Neural crest cell (in vitro differentiated cells): ENCODE results near the gene URB2. TPM values are rescaled to one million over a fixed set of nuclear protein-coding genes. Genes with fewer than 3 reads are reported as not detected.

Source experiments
- DNase-seq: peaks from one replicate; pipeline ENCODE4 v3.0.0; 2021; ENCODE audit warnings: low read depth, mixed read lengths, low spot score
- H3K27ac Mint-ChIP-seq: one replicate; pipeline ENCODE4 v1.8.0; 2021; ENCODE audit warnings: mild to moderate bottlenecking, mixed read lengths; ENCODE audit not compliant: unreplicated experiment
- H3K27me3 Mint-ChIP-seq: 2 replicates; pipeline ENCODE4 v1.8.0; 2021; ENCODE audit warnings: low read depth, mild to moderate bottlenecking, mixed read lengths
- H3K36me3 Mint-ChIP-seq: 2 replicates; pipeline ENCODE4 v1.8.0; 2021; ENCODE audit warnings: low read depth, mild to moderate bottlenecking, mixed read lengths
- H3K4me1 Mint-ChIP-seq: 2 replicates; pipeline ENCODE4 v1.8.0; 2021; ENCODE audit warnings: mixed read lengths
- H3K4me3 Mint-ChIP-seq: one replicate; pipeline ENCODE4 v1.8.0; 2021; ENCODE audit warnings: mild to moderate bottlenecking, mixed read lengths
- H3K9me3 Mint-ChIP-seq: 2 replicates; pipeline ENCODE4 v1.8.0; 2021; ENCODE audit warnings: mixed read lengths
- CTCF ChIP-seq: fragments of 200-600 bp; sonication (generic); conservative IDR thresholded peaks from 2 replicates; pipeline ENCODE4 v1.5.0; 2021; ENCODE audit warnings: antibody characterized with exemption, mild to moderate bottlenecking
- total RNA-seq: library from RNA; stranded (reverse); gene quantifications from 2 replicates; pipeline ENCODE4 v1.2.1, GENCODE V29; 2021

The URB2 gene
- total RNA-seq, 1 donor from 2014 or later = 27.1 TPM

- no peak overlapping the region for H3K4me3 Mint-ChIP-seq
Observed at GRCh38 chr1:229691362-229691761, 65.3 kb downstream of the URB2 start.

GRCh38 chr1:229693129-229693900, 67.3 kb downstream of the URB2 start:
- H3K27me3 Mint-ChIP-seq = no peaks in the 10 kb centered on the region
- H3K4me1 Mint-ChIP-seq = peaks cover 32% of the 10 kb centered on the region
- H3K36me3 Mint-ChIP-seq = no peaks in the 10 kb centered on the region
- no peak for DNase-seq
- H3K9me3 Mint-ChIP-seq = no peaks in the 10 kb centered on the region
- H3K4me3 Mint-ChIP-seq = no peak overlapping the region
- no peak for TF ChIP-seq CTCF
- no peak overlapping the region for H3K27ac Mint-ChIP-seq

More at GRCh38 chr1:229691362-229691761, 65.3 kb downstream of the URB2 start:
- no peaks in the 10 kb centered on the region for H3K9me3 Mint-ChIP-seq
- no peak for DNase-seq
- peaks cover 28% of the 10 kb centered on the region for H3K4me1 Mint-ChIP-seq
- TF ChIP-seq CTCF = no peak
- no peak overlapping the region for H3K27ac Mint-ChIP-seq
- H3K27me3 Mint-ChIP-seq = no peaks in the 10 kb centered on the region
- H3K36me3 Mint-ChIP-seq = no peaks in the 10 kb centered on the region

GRCh38 chr1:229694053-229694693, 68.1 kb downstream of the URB2 start:
- H3K4me1 Mint-ChIP-seq = peaks cover 32% of the 10 kb centered on the region

GRCh38 chr1:229696385-229696784, 70.3 kb downstream of the URB2 start:
- H3K27ac Mint-ChIP-seq = peak overlapping the region; percentile 46
- no peak for TF ChIP-seq CTCF
- peaks cover 32% of the 10 kb centered on the region for H3K4me1 Mint-ChIP-seq
- no peaks in the 10 kb centered on the region for H3K9me3 Mint-ChIP-seq
- H3K4me3 Mint-ChIP-seq = no peak overlapping the region
- no peaks in the 10 kb centered on the region for H3K27me3 Mint-ChIP-seq
- no peaks in the 10 kb centered on the region for H3K36me3 Mint-ChIP-seq
- DNase-seq = no peak

More at GRCh38 chr1:229694053-229694693, 68.1 kb downstream of the URB2 start:
- no peak overlapping the region for H3K4me3 Mint-ChIP-seq
- H3K27me3 Mint-ChIP-seq = no peaks in the 10 kb centered on the region
- no peak for DNase-seq
- H3K27ac Mint-ChIP-seq = no peak overlapping the region
- H3K36me3 Mint-ChIP-seq = no peaks in the 10 kb centered on the region
- H3K9me3 Mint-ChIP-seq = no peaks in the 10 kb centered on the region
- no peak for TF ChIP-seq CTCF

- DNase-seq = no peak
- H3K36me3 Mint-ChIP-seq = no peaks in the 10 kb centered on the region
- TF ChIP-seq CTCF = no peak
- H3K4me1 Mint-ChIP-seq = peaks cover 12% of the 10 kb centered on the region
- no peak overlapping the region for H3K4me3 Mint-ChIP-seq
- no peaks in the 10 kb centered on the region for H3K27me3 Mint-ChIP-seq
- peaks cover 3% of the 10 kb centered on the region for H3K9me3 Mint-ChIP-seq
- H3K27ac Mint-ChIP-seq = no peak overlapping the region
Observed at GRCh38 chr1:229699613-229700267, 73.7 kb downstream of the URB2 start.
